GM21390 (cell line): ENCODE data around the gene FAM181A.

Experiments
- ATAC-seq: cut with Tn5 transposase; IDR thresholded peaks from one replicate; pipeline ENCODE4 v1.9.1; 2021; ENCODE audit not compliant: unreplicated experiment

FAM181A gene

DNA sequence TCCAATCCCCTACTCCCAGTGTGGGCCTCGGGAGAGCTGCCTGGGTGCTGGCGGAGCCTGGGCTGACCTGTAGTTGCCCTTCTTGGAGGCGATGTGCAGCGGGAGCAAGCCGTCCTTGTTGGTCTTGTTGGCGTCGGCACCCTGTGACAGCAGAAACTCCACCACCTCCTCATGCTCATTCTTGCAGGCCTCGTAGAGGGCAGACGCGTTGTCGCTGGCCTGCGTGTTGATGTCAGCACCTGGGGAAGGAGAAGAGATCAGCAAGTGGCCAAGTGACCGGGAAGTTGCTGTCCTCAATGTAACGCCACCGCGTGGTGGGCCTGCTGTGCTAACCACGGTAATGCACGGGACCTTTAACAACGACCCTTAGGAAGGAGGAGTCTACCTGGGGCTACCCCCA, 20.1 kb downstream of the FAM181A start:
- ATAC-seq, result no peak

DNA sequence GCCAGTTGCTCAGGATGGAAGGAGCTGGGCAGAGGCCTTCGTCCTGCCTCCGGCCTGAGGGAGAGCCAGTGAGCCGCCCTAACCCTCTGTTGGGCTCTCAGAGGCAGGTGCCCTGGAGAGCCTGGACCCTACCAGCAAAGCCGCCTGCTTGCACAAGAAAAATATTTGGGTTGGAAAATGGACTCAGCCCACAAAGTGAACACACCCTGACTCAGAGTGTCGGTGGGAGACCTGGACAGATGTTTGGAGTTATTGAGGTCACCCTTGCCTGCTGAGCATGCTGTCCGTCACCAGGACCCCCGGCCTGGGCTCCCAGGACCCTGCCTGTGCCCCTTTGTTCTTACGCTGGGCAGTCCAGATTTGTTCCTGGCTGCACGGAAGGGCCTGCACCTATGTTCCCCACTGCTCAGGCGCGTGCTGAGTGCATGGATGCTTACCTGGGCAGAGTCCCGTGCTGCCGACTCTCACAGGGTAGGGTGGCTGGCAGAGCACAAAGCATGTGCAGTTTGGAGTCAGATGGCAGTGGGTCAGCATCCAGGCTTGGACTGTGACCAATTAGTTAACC, 22.4 kb downstream of the FAM181A start:
- no peak for ATAC-seq

DNA sequence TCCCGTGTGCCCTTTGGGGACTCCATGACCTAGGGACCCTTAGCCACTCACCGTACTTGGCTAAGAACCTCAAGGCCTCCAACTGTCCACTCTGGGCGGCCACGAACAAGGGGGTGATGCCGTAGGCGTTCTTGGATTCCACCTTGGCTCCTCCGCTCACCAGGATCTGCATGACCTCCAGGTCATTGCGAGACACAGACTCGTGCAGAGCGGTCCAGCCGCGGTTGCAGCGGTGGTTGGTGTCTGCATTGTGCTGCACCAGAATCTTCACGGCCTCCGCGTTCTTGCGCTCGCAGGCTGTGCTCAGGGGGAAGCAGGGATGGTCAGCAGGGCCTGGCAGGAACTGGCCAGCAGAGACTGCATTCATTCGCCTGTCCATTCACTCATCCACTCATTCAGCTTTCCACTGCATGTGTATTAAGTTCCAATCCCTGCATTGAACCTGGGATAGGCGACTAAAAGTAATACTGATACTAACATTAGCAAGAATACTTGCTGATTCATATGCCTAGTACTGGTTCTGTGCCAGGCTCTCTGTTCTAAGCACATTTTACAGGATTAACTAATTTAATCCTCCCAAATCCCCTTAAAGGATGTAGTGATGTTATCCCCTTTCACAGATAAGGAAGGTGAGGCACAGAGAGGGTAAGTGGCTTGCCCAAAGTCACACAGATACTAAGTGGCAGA, 23.9 kb downstream of the FAM181A start:
- no peak for ATAC-seq

DNA sequence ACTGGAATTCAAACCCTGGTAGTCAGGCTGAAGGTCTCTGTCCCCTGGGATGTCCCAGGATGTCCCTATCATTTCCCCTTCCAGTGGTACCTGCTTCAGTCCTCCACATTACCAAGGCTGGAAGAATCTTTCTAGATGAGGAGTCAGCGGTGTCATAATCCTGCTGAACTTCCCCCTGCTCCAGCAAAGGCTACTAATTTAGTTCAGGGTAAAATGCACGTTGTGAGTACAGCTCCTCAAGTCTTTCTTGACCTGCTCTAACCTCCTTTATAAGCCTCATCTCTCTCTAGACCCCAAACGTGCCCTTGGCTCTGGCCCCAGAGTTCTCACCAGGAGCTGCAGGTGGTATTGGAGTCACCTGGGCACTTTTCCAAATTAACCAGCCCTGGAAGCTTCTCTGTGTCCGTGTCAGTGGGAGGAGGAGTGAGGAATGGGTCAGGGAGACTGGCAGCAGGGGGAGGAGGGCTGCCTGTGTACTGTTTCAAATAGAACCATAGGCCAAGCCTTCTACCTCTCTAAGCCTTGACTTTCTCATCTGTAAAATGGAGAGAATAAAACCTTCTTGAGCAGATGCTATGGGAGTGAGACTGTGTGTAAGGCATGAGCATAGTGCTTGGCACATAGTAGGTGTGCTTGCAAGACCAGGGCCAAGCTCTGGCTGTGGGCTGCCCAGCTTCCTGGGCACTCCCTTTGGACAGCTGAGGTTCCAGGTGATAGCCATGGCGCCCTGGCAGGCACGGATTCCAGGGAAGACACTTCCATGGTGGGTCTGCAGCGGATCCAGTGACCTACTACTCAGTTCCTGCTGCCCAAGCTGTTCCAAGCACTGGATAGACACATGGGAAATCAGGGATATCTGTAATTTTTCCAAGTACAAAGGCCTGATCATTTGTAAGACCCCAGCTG, 24.7 kb downstream of the FAM181A start:
- no peak for ATAC-seq

DNA sequence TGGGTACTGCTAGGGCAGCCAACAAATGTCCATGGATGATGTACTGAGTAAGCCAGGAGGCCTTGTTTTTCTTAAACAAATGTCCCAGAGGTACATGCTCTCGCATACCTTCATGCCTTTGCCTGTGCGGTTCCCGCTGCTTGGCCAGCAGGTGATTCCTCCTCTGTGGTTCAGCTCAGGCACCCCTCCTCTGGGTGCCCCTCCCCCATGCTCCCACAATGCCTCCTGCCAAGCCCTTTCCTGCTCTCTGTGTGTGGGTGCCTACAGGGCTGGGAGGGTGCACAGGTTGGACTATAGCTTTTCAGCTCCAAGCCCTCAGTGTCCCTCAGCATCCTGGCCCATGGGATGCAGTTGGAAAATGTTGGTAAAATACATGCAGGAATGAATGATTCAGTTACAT, 25.7 kb downstream of the FAM181A start:
- ATAC-seq, result no peak

DNA sequence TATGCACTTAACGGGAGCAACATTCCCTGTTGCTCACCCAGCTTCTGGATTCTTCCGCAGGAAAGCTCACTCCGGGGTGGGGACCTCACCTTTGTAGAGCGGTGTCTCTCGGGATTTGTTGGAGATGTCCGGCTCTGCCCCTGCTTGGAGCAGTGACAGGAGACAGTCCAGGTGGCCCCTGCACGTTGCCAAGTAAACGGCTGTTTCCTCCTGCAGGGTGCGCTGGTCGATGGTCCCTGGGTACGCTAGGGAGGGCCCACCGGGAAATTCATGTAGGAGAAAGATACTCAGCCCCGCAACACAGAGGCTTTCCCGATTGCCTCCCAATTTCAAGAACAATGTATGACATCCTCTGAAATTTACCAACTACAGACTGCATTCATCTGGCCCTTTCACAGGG, 26.1 kb downstream of the FAM181A start:
- no peak for ATAC-seq

DNA sequence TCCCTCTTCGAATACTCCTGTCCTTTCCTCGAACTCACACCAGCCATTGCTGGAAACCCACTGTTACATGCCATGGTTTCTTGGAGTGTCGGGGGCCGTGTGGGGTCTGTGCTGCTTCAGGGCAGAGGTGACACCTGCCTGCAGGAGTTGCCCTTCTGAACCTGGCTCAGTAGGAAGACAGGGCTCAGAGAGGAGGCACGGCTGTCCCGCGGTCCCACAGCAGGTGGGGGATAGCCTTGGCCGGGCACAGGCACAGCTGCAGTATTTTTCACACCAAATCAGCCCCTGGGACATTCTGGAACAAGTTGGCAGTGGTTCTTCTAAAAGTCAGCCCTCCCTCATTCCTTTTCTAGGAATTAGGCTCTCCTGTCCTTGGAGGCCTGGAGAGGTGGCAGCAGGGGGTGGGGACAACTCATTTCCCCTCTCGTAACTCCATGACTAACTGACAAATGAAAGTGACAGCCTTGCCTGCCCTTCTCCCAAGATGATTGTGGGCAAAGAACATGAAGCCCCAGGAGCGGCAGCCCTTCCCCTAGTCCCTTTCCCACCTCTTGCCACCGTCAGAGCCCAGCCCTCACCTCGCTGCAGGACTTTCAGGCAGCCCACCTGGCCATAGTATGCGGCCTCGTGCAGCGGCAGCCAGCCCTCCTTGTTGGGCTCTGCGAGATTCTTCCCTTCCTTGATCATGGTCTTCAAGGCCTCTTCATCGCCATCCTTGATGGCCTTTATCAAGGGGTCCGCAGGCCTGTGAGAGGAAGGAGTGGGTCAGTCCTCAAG, 26.8 kb downstream of the FAM181A start:
- ATAC-seq, result no peak

DNA sequence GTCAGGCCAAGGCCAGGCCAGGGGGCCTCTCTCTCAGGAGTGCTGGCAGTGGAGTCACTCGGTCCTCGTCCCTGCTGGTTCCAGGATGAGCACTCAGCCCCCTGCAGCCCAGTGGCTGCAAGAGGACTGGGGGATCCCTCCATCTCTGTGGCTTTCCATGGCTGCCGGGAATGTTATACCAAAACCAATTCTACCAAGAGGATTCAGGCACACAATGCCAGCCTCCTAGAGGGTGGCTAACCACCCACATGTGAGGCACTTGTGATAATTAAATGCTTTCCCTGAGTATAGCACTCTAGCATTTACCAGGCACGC, 27.3 kb downstream of the FAM181A start:
- no peak for ATAC-seq

DNA sequence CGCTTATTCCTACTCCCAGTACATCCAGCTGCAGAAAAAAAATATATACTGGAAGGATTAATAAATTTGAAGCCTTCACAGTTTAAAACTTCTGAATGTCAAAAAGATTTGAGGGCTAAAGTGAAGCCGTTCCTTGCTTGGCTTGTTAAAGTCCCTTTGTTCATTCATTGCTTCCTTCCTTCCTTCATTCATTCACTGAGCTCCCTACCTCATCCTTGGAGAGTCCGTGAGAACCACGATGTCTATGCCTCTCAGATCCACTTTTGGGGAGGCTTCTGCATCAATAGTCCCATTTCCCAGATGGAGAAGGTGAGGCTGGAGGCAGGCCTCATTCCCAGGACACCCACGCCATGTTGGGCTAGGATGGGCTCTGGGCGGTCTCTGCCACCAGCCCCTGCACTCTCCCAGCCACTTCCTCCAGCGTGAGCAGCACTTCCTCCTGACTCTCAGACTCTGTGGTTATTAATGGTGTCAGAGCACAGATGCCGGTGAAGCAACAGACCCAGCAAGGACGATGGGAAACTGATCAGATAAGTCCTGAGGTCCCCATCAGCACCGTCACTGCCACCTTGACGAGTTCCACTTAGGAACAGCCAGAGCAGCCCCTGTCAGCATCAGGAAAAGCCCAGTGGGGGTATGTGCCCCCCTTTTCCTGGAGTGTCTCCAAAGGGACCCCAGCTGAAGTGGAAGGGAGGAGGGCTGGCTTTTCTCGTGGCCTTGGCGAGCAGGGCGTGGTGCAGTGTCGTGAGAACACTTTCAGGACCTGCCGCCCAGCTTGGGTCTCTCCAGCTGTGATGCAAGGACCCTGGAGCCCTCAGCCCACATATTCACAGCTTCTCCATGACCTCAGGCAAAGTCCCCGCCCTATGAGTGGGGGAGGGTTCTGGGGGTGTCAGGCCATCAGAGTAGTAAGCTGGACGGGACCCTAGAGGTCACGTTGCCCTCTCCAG, 28.0 kb downstream of the FAM181A start:
- peak; percentile 39 for ATAC-seq

DNA sequence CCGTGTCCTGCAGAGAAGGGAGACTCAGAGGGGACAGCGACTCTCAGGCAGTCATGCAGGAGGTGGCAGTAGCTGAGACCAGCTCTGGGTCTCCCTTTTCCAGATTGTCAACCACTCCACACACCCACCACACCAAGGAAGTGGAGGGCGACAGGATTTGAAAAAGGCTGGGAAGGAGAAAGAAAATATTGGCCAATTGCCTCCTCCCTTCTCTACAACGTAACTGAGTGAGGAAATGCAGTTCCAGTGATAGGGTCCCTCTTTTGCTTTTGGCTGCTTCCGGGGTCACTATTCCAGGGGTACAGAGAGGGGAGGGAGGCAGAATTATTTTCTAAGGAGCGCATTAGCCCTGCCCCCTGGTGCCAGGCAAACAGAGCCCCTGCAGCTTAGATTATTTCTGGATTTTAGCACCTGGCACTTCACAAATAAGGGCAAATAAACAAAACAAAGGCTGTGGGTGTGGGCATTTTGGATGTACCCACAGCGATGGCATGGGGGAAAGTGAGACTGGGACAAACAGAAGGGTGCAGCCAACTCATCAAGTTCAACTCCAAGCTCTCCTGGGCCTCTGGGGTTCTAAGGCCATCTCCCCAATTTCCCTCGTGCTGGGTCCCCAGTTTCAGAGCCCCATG, 28.8 kb downstream of the FAM181A start:
- ATAC-seq, result no peak

DNA sequence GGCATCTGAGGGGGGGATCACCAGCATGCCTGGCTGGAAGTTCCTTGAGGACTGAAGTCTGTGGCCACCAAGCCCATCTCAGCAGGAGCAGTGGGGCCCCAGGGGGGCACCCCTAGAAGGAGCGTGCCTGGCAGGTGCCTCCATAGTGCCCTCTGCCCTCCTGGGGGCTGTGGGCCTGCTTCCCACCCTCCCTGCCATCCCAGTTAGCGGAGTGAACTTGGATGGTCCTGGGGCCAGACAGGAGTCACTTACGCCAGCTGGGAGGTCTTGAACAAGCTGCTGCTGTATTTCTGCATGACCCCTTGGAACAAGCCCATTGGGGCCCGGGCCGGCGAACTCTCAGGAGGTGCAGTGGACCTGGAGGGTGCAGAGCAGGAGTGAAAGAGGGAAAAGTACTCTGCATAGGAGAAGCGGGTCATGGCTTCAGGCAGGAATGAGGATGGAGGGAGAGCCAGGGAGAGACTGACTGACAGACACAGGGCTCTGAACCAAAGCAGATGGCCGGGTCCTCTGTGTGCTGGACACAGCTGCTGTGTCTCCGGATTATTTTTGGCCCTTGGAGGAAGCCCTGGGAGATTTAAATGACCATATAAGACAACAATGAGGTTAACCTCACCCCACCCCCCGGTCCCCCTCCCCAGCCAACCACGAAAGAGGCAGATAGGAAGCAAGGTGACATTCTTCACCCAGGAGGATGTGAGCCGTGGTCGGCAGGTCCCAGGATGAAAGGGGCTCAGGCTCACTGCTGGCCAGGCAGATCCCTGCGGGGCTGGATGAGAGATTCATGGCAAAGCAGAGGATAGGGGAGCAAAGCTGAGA, 29.6 kb downstream of the FAM181A start:
- no peak for ATAC-seq

DNA sequence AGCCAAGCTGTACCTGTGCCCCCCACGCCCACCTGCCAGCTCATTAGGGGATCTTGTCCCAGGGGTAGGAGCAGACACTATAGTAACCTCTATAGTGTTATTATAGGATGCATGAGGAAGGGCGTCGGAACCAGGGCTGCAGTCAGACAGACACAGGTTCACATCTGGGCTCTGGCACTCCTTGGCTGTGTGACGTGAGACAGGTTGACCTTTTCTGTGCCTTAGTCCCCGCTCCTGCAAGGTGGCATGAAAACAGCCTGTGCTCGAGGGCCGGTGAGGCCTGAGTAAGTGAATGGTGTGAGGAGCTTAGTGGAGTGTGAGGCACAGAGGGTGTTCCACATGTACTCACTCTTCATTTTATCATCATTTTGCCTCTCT, 30.2 kb downstream of the FAM181A start:
- no peak for ATAC-seq

DNA sequence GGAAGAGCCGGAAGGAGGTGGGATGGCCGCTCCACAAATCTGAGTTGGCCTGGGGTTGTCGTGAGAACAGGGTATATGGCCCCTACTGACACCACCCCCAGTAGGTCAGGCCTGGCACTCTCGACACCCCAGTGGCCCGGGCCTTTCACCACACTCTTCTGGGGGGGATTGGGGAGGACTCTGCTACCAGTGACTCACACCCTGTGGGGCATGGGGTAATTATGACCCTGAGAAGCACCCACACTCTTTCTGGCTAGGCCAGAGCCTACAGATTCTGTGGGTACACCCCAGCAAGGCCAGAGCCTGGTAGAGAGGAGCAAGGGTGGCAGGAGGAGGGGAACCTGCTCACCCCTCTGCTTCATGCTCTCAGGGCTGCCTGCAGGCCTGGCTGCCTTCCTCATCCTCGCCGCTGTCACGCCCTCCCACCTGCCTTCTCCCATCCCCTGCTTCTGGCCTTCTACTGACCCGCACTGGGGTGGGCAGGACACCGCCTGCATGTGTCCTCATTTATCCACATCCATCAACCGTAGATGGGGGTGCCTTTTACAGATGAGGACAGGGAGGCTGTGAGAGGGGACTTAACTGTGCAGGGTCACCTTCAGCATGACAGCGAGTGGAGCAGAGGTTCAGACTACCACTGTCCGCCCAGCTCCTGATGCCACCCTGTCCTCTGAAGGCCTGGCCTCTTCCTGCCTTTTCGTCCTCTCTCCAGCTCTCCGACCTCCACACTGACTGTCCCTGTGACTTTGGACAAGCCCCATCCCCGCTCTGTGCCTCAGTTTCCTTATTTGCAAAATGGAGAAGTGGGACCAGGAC, 30.8 kb downstream of the FAM181A start:
- no peak for ATAC-seq

DNA sequence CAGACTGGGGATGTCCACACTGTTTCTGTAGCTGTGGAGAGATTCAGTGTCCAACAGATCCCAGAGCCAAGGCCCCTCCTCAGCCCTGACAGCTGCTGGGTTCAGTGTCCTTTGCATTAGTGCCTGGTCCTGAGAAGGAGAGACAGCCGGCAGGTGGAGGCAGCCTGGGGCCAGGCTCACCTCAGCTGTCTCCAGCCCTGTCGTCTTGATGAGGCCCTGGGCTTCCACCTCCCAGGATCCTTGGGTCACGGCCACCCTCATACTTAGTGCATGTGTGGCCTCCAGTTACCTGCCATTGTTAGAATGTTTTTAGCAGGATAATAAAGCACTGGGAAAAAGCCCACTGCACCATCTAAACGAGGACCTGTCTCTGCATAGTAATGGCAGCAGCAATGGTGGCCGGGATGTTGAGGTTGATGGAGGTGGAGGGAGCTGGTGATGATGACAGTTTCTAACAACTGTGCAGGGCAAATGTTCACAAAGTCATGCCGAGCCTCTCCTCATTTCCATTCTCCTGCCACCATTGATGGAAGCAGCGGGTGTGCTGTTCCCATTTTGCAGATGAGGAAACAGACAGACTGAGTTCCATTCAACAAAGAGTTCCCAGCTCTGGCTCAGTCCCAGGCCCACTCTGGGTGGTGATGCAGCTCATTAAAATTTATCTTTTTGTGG, 31.6 kb downstream of the FAM181A start:
- no peak for ATAC-seq

DNA sequence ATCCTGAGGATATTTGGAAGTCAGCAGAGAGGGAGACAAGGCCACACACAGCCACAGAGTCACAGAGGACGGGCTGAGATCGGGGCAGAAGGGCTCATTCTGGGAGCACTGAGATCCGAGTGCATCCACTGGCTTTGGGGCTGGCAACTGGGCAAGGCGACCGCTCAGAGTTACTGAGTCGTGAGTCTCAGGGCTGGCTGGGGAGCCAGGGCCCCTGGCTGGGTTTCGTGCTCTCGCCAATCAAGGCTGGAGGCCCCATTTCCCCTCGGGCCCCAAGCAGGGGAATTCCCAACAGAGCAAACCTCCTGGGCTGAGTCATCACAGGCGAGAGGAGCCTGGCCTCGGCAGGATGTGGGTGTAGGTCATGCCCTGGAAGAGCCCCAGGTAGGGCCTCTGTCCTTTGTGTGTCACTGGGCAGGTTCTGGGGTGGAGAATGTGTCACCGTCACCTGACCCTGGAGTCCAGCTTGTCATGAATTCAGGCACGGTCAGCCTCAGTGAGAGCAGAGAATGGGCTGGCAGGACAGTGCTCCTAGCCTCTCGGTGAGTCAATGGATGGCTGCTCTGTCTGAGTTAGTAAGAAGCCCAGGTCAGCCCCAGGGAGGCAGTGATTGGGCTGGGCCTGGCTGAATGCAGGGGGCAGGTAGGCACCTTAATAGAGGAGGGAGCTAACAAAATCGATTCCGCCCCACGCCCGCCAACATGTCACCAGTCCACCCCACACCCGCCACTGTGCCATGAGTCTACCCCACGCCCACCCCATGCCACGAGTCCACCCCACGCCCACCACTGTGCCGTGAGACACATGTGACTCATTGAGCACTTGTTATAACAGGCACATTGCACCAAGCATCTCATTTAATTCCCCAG, 32.3 kb downstream of the FAM181A start:
- ATAC-seq, result peak; percentile 73

DNA sequence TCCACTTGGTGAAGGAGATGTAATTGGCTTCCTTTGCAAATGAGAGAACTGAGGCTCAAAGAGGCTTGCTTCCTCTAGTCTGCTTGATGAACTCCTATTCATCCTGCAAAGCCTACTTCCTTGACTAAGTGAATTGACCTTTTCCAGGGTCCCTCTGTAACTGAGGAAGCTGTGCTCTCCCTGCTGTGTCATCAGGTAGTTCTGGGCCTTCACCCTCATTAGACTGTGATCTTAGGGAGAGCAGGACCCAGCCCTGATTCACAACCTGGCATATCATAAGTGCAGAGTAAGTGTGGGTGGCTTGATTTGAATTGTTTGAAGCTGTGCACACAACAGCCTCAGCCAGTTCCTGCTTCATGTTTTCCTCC, 32.9 kb downstream of the FAM181A start:
- ATAC-seq, result no peak
